ENCODE data around the gene ARHGAP21.
A peak's percentile ranks its signal among the peaks of the same experiment; 100 is the strongest.
"Not testable (repeated sequence)": the region's sequence is repeated elsewhere in the genome, so short reads cannot be mapped to it uniquely, and the experiment has no call there.

The ARHGAP21 gene

DNA sequence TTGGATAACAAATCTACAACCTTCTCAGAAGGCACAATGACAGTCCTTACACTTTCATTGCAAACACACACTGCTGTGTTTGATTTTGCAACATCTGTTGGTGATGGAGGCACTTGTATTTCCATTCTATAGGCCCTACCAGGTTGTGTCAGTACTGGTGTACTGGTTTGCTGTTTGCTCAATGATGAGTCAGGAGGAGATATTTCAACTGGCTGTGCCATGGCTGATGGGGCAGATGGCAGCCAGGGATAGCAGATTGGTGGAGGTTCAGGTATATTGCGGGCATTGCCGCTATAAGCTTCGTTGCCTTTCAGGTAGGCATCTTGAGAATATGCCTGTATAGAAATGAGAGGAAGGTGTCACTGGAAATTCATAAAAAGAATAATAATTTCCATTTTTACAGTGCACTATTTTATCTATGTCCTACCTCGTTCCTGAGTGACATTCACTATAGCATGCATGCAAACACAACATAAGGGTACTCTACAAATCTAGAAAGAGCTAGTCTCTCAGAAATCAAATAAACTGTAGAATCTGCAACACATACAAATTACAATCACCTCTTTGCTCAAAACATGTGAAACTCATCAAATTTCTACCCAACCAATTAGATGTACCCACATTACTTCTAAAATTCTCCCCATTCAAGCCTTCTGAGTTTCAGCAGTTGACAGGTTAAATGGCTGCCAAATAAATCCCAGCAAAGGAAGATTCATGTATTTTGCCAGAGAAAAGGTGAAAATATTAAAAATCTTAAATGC is 102.5 kb downstream of the ARHGAP21 start:
- DNase-seq = not testable (repeated sequence)

DNA sequence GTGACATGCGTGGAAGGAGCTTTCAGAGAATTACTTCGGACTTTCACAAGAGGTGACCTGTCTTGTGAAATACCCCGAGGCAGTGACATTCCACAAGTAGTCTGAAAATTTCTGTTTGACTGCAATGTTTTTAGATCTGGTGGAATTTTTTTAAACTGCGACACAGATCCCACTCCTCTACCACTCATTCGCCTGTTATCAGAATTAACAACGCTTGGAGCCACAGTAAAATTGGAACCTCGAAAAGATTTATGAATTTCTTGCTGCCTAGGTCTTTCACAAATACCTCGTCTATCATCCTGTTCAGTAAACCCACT is 103.7 kb downstream of the ARHGAP21 start:
- not testable (repeated sequence) for DNase-seq

- not testable (repeated sequence) for DNase-seq
Measured at GRCh38 chr10:24619291-24619993, 104.2 kb downstream of the ARHGAP21 start.

GRCh38 chr10:24618401-24618800 is 105.3 kb downstream of the ARHGAP21 start:
- DNase-seq = no peak

DNA sequence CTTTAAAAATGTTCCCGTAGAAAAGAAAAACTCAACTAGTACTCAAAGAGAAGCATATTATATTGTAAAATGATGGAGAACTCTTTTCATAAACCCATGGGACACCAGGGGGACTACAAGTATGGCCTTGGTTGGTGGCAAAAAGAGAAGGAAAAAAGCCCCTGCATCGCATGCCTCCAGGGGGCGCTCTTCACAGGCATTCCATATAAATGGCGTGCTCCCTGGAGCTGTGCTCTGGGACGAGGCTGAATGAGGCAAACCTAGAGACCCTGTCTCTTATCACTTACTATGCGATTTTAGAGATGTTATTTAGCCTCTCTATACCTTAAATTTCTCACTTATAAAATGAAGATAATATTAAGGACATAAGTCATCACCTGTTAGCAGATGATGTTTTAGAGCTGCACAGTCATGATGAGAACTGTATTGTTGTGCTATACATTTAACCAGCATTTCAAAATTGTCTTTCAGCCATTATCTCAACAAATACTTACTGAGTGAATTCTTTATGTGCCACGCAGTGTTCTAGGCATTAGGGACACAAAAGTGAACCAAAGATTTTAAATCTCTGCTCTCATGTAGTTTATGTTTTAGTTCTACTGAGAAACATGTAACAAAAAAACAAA is 105.8 kb downstream of the ARHGAP21 start:
- peak; percentile 50 for DNase-seq

DNA sequence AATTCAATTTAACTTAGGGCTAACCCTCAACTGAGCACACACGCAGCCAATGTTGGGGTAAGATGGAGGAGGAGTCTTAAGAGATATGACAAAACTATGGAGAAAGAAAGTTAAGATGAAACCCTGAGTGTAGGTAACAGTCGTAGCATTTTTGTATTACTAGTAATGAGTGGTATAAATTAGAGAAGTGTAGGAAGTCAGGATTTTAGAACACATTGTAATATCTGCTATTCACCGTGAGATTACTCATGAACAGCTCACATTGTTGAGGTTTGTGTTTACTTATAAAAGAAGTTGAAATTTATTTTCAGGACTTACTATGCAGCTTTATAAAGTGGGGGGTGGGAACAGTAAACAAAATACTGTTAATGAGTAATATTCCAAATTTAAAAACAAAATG is 107.2 kb downstream of the ARHGAP21 start:
- peak; percentile 69 for DNase-seq

DNA sequence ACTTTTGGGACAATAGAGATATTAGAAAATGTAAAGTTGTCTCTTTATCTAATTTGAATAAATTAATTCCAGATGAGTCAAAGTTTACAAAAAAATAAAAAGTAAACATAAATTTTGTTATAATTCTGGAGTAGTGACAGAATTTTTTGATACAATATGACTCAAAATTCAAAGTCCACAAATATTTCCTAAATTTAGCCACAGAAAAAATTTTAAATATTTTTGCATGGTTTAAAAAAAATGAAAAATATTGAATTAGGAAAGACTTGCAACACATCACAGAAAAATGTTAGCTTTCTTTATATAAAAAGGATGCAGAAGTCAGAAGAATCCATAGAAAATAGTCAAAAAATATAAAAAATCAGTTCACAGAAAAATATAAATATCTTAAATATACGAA is 117.7 kb downstream of the ARHGAP21 start:
- DNase-seq = no peak

GRCh38 chr10:24605141-24605540 is 118.5 kb downstream of the ARHGAP21 start:
- DNase-seq = no peak

DNA sequence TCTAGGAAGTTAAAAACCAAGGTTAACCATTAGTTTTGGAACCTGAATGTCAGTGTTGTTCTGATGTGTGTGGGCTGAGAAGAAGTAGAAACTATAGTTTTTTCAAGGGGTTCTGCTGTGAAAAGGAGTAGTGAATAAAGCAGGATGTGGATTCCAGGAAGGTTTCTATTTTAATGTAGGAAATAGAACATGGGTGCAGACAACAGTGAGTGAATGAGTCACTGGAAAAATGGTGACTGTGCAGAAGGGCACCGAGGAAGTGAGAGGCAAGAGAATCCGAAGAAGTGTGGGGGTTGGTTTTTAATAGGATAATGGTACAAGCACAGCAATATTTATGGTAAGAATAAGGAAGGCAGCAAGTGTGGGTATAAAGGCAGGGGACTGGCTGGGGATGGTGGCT is 120.4 kb downstream of the ARHGAP21 start:
- peak; percentile 71 for DNase-seq

GRCh38 chr10:24597961-24598360 is 125.7 kb downstream of the ARHGAP21 start:
- DNase-seq = no peak

GRCh38 chr10:24597426-24597825 is 126.3 kb downstream of the ARHGAP21 start:
- no peak for DNase-seq

DNA sequence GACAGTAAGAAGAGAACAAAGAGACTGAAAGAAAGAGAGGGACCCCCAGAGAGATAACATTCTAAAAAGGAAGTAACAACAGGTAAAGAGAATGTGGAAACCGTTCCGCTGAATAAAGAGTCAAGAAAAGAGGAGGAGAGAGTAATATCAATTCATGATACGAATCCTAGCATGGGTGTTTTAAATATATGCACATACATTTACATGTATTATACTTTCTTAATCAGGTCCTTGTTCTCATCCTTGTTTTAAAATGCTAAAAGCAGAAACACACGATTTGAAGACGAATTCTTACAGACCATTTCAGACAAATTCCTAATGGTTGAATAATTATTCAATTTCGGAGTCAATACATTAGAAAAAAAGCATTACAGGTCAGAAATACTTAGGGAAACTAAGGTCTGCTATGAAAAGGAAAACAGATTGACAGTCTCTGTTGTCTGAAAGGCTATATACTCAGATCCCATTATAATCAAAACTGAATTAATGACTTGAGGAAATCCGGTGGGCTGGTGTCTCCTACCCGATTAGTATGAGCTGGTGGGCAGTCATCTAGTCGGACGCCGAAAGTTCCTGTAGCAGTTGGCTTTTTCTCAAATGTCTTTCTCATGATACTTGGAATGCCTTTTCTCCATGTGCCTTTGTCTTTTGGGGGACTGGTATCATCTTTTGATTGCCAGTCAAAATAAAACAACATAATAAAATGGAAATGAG is 127.3 kb downstream of the ARHGAP21 start:
- DNase-seq = no peak

DNA sequence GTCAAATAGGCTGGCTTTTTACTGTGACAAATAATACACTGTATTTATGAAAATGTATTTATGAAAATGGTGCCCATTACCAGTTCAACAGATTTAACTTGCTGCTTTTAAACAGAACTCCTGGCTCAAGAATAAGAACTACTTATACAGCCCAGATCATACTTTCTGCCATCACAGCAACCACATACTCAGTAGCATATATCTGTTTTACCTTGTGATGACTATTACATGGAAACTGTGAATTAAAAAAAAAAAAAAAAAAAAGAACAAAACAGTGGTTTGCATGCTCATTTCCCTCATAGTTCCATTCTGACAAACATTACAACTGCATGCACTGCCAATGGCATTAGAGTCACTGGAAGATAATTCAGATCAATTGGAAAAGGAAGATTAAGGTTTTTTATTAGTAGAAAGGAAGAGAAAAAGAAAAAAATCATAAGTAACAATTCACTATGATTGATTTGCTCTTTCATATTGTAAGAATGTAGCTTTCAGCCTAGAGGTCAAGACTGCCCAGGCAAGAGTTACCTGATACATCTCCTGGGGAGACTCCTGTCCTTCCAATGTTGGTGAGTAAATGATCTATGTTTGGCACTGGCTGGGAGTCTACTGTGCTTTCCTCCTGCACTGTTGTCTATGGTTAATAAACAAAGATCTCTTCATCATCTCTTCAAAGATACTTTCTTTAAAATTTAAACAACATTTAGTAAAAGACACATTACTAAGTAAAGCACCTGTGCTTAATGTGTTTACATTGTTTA is 132.8 kb downstream of the ARHGAP21 start:
- no peak for DNase-seq

DNA sequence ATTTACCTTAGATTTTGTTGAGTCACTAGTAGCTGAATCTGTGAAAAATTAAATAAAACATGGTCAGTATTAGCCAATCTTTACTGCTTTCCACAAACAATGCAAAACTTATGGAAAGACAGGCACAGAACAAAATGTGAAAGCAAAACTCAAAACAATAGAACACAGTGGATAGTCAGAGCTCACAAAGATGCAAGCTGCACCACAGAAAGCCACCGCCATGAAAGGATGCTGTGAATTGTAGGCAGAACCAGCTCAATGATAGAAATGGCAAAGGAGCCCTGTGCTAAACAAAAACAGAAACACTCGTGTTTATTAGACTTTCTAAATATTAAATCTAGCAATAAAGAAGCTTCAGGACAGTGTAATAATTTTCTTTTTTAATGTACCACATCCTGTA is 134.4 kb downstream of the ARHGAP21 start:
- no peak for DNase-seq

DNA sequence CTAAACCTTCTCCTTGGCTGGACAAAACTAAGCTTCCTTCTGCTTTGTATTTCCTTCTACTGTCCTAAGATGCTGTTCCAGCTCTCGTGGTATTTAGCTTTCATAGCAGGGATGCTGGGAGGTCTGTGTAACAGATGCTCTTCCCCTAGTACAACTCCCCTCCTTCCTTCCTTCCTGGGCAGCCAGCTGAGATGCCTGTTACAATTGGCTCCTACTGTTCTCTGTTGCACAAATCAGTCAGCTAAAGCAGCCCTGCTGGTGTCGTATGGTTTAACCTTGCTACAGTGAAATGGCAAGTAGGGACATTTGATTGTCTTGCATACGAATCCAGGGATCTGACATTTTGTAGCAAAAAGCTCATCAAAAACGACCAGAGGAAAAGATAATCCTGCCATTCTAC is 143.8 kb downstream of the ARHGAP21 start:
- DNase-seq = no peak

- no peak for DNase-seq
Measured at GRCh38 chr10:24579448-24579847, 144.2 kb downstream of the ARHGAP21 start.

- DNase-seq = no peak
Measured at GRCh38 chr10:24575481-24576002, 148.1 kb downstream of the ARHGAP21 start.

- no peak for DNase-seq
Measured at GRCh38 chr10:24574578-24575155, 149.0 kb downstream of the ARHGAP21 start.

DNA sequence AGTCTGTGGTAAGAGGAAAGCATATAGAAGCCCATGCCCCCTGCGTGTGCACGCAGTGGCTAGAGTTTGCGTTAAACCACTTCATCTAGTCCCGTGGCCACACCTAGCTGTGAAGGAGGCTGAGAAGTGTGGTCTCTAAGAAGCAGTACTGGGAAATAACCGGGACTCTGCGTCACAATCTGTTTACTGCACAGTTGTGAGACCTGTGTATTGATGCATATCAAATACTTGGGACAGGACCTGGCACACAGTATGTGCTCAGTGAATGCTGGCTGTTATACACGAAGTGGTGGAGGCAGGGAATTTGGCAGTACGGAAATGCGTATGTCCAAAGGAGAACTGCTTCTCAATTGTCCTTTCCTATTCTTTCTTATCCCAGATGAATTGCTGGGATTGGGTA is 149.5 kb downstream of the ARHGAP21 start:
- no peak for DNase-seq

- DNase-seq = no peak
Measured at GRCh38 chr10:24571870-24572450, 151.7 kb downstream of the ARHGAP21 start.

- DNase-seq = no peak
Measured at GRCh38 chr10:24570658-24571426, 152.8 kb downstream of the ARHGAP21 start.
